GM03348 (cell line): Measurements from ENCODE around the gene GRM8.

Experiments
- DNase-seq: peaks from one replicate; pipeline ENCODE4 v3.0.0; 2012; ENCODE audit warnings: low spot score

Gene GRM8

DNA sequence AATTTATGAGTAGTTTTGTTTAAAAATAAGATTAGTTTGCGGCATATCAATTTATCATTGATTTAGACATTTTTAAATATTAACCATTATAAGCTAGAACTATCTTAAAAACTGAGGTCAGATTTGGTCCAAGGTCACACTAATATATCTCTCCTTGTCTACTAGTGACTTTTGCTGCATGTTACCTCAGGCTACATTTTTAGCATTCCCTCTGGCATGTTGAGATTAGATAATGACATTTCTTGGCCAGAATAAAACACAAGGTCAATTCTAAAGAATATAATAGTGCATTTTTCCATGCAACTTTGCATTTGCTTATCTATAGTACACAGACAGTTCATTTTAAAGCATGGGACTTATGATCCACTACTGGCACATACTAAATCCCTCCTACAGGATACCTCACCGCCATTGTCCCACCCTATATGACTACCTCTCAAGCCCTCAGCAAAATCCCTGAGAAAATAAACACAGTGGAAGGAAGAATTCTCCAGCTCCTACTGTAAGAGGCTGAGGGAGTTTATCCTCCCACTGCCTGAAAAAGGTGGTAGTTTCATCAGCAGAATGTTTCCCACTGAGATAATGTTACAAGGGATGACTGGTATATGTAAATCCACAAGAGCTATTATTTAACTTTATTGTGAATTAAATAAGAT is 816.4 kb downstream of the GRM8 start:
- no peak for DNase-seq

DNA sequence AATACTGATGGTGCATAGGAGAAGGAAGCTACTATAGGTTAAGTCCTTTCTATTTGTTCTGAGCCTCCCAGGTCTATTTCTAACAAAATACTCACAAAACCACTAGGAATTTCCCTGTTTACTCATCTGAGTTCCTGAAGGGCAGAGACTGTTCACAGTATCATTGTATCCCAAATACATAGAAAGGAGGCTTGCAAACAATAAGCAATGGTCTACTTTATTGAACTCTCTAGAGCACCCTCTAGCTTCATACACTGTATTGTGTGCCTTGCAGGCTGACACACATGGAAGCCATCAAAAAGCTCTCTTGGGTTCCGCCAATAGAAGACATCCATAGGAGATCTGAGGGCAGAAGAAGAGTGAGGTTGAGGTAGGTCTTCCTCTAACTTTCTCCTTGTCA is 826.1 kb downstream of the GRM8 start:
- no peak for DNase-seq

DNA sequence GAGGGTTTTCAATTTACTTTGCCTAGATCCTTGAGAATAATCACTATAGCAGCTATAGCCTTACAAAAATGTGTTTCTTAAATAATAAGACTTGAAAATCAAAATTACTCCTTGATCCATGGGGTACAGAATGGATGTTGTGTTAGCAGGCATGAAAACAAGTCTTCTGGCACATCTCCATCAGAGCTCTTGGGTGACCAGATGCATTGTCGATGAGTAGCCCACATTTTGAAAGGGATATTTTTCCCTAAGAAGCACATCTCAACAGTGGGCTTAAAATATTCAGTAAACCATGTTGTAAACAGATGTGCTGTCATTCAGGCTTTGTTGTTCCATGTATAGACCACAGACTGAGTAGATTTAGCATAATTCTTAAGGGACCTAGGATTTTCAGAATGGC is 827.8 kb downstream of the GRM8 start:
- DNase-seq = no peak

DNA sequence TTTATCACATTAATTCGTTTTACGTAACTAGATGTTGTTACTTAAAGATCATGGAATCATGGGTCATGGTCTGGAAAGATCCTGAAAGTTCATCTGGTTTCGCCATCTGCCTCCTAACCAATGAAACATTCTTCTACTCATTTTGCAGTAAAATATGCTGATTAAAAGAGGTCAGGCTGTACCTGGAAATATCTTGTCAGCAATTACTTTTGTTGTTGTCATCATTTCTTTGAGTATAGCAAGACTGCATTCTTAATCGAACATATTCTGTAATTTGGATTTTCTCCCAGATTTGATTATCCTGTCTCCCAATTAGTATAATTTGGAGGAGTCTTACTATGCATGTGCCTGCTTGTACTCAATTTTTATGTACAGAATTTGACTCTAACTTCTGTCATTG is 833.7 kb downstream of the GRM8 start:
- no peak for DNase-seq

DNA sequence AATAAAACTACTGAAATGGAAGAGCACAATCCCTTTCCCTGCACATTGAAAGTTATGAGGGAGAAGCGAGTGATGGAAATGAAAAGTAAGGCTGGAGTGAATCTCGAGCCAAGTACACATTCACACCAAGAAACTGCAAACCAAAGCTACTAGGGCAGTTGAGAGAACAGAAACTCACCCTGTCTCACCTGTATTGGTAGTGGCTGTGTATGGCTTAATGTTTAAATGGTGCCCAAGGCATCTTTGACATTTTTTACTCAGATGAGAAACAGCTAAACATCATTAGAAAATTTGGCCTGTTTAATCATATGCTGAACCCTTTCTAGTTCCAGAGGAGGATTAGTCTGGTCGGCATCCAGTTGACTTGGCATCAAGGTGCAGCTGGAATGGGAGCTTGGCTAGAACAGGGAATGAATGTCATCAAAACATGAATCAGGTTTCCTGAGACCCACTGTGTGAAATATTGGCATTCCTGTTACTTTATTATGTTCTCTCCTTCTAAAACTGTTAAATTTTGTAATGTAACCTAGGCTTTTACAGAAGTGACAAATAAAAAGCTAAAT is 840.8 kb downstream of the GRM8 start:
- no peak for DNase-seq

DNA sequence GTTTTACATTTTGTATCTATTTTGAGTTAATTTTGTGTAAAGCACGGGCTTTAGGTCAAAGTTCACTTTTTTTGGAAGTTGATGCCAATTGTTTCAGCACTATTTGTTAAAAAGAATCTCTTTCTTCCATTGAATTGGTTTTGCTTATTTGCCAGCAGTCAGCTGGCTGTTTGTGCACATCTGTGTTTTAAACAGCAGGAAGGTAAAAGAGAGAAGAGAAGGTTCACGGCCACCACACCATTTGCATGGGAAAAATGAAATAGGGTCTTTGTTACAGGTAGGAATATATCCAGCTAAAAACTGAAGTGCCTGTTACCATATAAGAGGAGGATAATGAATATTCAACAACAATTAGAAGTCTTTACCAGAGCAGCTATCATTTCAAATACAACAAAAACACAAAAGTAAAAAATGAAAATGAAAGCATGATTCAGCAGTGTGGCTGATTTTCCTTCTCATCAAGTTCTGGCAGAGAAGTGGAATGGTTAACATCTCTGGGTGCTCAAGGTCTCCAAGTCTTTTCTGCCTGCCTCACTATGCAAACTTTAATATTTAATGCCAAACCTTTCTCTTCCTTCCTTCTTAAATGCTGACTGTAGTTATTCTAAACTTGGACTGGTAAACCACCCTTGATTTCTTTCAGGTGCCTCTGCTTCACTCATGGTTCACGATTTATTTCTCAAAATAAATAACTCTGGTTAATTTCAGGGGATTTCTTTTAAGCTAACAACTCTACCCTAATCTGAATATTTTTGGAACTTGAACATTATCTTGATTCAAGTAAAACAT is 841.5 kb downstream of the GRM8 start:
- no peak for DNase-seq

DNA sequence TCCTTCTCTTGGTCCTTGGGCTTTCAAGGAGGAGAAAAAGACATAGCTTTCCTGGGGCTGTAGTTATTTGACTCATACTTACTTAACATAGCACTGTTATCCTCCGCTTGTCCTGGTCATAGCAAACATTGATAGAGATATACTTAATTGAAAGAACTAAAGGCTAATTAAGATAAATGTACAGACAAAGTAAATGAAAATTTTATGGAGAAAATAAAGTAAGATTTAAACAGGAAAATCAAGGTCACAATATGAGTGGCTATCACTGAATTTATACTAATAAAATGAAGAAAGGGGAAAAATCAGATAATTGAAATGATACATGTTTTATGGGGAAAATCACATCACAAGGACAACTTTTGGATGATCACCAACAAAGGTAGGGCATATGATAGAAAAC is 849.7 kb downstream of the GRM8 start:
- no peak for DNase-seq

DNA sequence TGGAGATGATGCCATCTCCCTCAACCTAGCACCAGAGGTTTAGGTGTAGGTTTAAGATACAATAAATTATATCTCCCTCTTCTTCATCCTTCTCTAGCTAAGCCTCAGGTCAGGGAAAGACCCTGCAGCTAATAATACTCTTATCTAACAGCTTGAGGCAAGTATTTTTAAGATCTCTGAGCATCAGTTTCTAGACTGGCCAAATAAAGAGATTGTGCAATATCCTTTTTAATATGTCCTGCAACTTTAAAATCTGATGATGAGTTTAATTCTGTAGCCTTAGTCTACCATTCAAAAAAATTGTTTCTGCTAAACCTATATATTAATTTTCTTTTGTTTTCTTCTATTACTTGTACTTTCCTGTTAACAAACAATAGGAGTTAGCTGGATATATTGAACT is 850.8 kb downstream of the GRM8 start:
- DNase-seq = no peak

DNA sequence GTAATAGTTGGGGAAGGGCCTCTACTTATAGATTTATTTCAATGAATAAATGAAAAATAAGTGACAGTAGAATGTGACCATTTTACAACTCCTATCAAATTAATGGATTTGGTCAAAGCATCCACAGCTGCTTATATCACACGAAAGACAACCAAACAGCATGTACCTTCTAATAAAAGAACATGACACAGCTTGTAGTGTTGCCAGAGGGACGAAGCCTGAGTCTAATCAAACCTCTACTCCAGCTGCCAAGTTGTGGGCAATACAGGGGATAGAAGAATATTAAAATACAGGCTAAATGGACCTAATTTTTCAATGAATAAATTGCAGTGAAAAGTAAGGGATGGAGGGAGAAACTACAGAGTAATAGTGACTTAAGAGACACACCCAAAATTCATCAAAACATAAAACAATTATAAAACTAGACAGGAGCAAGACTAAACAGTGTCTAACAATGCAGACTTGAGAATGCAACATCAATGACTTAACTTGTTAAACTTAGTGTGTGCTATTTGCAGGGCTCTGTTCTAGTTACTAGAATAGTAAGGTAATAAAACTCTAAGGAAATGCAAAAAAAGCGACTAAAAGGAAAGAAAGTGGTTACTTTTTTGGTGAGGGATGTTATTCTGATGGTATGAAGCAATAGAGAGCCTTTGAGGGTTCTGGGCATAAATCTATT is 853.8 kb downstream of the GRM8 start:
- no peak for DNase-seq

DNA sequence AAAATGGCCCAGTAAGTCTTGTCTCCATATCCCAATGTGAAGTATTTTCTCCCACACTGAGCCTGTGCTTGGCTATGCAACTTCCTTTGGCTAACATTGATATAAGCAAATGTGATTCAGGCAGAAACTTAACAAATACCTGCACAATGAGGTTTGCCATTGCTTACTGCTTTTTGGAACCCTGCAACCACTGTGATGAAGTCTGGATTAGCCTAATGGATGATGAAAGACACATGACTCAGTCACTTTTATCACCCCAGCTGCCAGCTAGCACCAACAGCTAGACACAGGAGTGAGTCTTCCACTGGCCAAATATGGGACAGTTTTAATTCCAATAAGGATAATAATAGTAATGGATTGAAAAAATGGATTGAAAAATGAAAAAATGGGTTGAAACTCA is 854.5 kb downstream of the GRM8 start:
- no peak for DNase-seq

DNA sequence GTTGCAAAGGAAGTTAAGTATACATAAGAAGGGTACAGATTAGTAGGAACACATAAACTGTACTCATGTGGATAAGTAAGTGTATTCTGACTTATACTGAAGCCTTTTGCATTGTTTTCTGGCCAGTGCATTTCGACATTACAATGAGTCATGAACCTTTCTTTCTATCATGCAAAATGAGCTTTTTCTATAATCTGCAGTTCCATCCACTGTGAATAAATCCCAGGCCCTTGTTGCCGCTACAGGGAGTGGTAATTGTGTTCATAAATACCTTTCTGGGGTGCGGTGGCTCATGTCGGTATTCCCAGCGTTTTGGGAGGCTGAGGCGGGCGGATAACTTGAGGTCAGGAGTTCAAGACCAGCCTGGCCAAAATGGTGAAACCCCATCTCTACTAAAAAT is 858.3 kb downstream of the GRM8 start:
- no peak for DNase-seq
